Smooth muscle cell (in vitro differentiated cells): ENCODE results near the gene RIMS3. TPM values are rescaled to one million over a fixed set of nuclear protein-coding genes. Genes with fewer than 3 reads are reported as not detected.

Experiments
- DNase-seq: peaks from one replicate; lab custom pipeline; 2025; ENCODE audit not compliant: unreplicated experiment; lab: John Stamatoyannopoulos, UW
- H2AFZ ChIP-seq: fragments of 200-600 bp; sonication (generic); 2 replicates; pipeline ENCODE4 v1.6.0; 2016; ENCODE audit warnings: antibody characterized with exemption, low read depth, mild to moderate bottlenecking
- H3F3A ChIP-seq: fragments of 200-600 bp; sonication (generic); 2 replicates; pipeline ENCODE4 v1.6.0; 2017; ENCODE audit warnings: antibody characterized with exemption, low read depth
- H3K27ac ChIP-seq: fragments of 200-600 bp; sonication (generic); 2 replicates; pipeline ENCODE4 v1.5.1; 2016; ENCODE audit warnings: low read depth, mild to moderate bottlenecking
- H3K27me3 ChIP-seq: fragments of 200-600 bp; sonication (generic); 2 replicates; pipeline ENCODE4 v1.6.1; 2016; ENCODE audit warnings: low read depth, mild to moderate bottlenecking
- H3K36me3 ChIP-seq: fragments of 200-600 bp; sonication (generic); 2 replicates; pipeline ENCODE4 v1.5.1; 2016; ENCODE audit warnings: low read depth
- H3K4me1 ChIP-seq: fragments of 200-600 bp; sonication (generic); 2 replicates; pipeline ENCODE4 v1.5.1; 2016; ENCODE audit warnings: low read depth
- H3K4me2 ChIP-seq: fragments of 200-600 bp; sonication (generic); 2 replicates; pipeline ENCODE4 v1.6.0; 2016; ENCODE audit warnings: mild to moderate bottlenecking
- H3K4me3 ChIP-seq: fragments of 200-600 bp; sonication (generic); 2 replicates; pipeline ENCODE4 v1.5.1; 2016; ENCODE audit warnings: mild to moderate bottlenecking
- H3K79me2 ChIP-seq: fragments of 200-600 bp; sonication (generic); 2 replicates; pipeline ENCODE4 v1.6.0; 2016; ENCODE audit warnings: low read depth, mild to moderate bottlenecking
- H3K9ac ChIP-seq: fragments of 200-600 bp; sonication (generic); 2 replicates; pipeline ENCODE4 v1.6.0; 2016; ENCODE audit warnings: low read depth
- H3K9me3 ChIP-seq: fragments of 200-600 bp; sonication (generic); replicated peaks from 2 replicates; pipeline ENCODE4 v1.5.1; 2016; ENCODE audit warnings: low read depth
- H4K20me1 ChIP-seq: fragments of 200-600 bp; sonication (generic); 2 replicates; pipeline ENCODE4 v1.6.0; 2016; ENCODE audit warnings: low read depth
- CTCF ChIP-seq: fragments of 200-600 bp; sonication (generic); IDR thresholded peaks from 2 replicates; pipeline ENCODE4 v1.5.1; 2017; ENCODE audit warnings: borderline replicate concordance, mild to moderate bottlenecking, antibody characterized with exemption; ENCODE audit not compliant: insufficient read depth, poor library complexity, severe bottlenecking
- WGBS: methylation state at CpG from one replicate; pipeline ENCODE4 v1.1.7; 2016; ENCODE audit warnings: low lambda C conversion rate; 5-methylcytosine and 5-hydroxymethylcytosine counted together
- polyA plus RNA-seq: library from polyadenylated mRNA; unstranded; fragments of >200 nt; fragmentation: Nextera tagmentation; extraction: Ambion mirVana; gene quantifications from 2 replicates; pipeline ENCODE4 v1.2.1, GENCODE V29; 2016
- total RNA-seq: library from RNA; depleted of rRNA; stranded (reverse); fragments of >200 nt; gene quantifications from 2 replicates; pipeline ENCODE4 v1.2.3, GENCODE V29; 2014

The RIMS3 gene
- total and polyA plus RNA-seq, 2 experiments from 2014 or later = 0.33 to 2.6 TPM

GRCh38 chr1:40699787-40700186, 34.3 kb upstream of the RIMS3 start:
- no peak overlapping the region for H3K9ac ChIP-seq
- H3K9me3 ChIP-seq = no peaks in the 10 kb centered on the region
- peaks cover 94% of the 10 kb centered on the region for H3K79me2 ChIP-seq
- H3K27ac ChIP-seq = no peak overlapping the region
- no peak for DNase-seq
- WGBS = 96% methylated on average over 6 of the region's 6 CpGs
- H3K36me3 ChIP-seq = no peaks in the 10 kb centered on the region
- peaks cover 6% of the 10 kb centered on the region for H3K4me1 ChIP-seq
- no peaks in the 10 kb centered on the region for H3F3A ChIP-seq
- no peak overlapping the region for H3K4me2 ChIP-seq
- no peak overlapping the region for H2AFZ ChIP-seq
- no peak overlapping the region for H3K4me3 ChIP-seq
- no peak for TF ChIP-seq CTCF
- H3K27me3 ChIP-seq = no peaks in the 10 kb centered on the region
- peaks cover 75% of the 10 kb centered on the region for H4K20me1 ChIP-seq

- Histone ChIP-seq H3K9me3 (no peaks in the 10 kb centered on the region), H3K4me3 (no peak overlapping the region), H3K4me2 (no peak overlapping the region), H3K9ac (no peak overlapping the region), H4K20me1 (peaks cover 54% of the 10 kb centered on the region), H3F3A (no peaks in the 10 kb centered on the region), H3K79me2 (peaks cover 95% of the 10 kb centered on the region), H3K27ac (no peak overlapping the region), H3K4me1 (peaks cover 8% of the 10 kb centered on the region), H2AFZ (no peak overlapping the region), H3K36me3 (no peaks in the 10 kb centered on the region), H3K27me3 (no peaks in the 10 kb centered on the region)
- DNase-seq = no peak
- no peak for TF ChIP-seq CTCF
- 95% methylated on average over 5 of the region's 5 CpGs for WGBS
Observed at GRCh38 chr1:40697436-40697835, 32.0 kb upstream of the RIMS3 start.

GRCh38 chr1:40696294-40696693, 30.8 kb upstream of the RIMS3 start:
- no peaks in the 10 kb centered on the region for H3K9me3 ChIP-seq
- no peaks in the 10 kb centered on the region for H3K36me3 ChIP-seq
- H3K4me2 ChIP-seq = no peak overlapping the region
- no peak for TF ChIP-seq CTCF
- no peak overlapping the region for H2AFZ ChIP-seq
- H3K4me1 ChIP-seq = peaks cover 9% of the 10 kb centered on the region
- no peaks in the 10 kb centered on the region for H3F3A ChIP-seq
- 91% methylated on average over 4 of the region's 4 CpGs for WGBS
- DNase-seq = no peak
- no peaks in the 10 kb centered on the region for H3K27me3 ChIP-seq
- H4K20me1 ChIP-seq = peaks cover 46% of the 10 kb centered on the region
- H3K4me3 ChIP-seq = no peak overlapping the region
- no peak overlapping the region for H3K27ac ChIP-seq
- H3K79me2 ChIP-seq = peaks cover 87% of the 10 kb centered on the region
- no peak overlapping the region for H3K9ac ChIP-seq

- no peak overlapping the region for H3K4me2 ChIP-seq
- peaks cover 20% of the 10 kb centered on the region for H3K4me1 ChIP-seq
- no peaks in the 10 kb centered on the region for H3K36me3 ChIP-seq
- H4K20me1 ChIP-seq = peaks cover 48% of the 10 kb centered on the region
- no peak overlapping the region for H2AFZ ChIP-seq
- WGBS = 93% methylated on average over 2 of the region's 2 CpGs
- no peak for TF ChIP-seq CTCF
- no peak overlapping the region for H3K4me3 ChIP-seq
- H3K9me3 ChIP-seq = no peaks in the 10 kb centered on the region
- peaks cover 82% of the 10 kb centered on the region for H3K79me2 ChIP-seq
- H3K27me3 ChIP-seq = no peaks in the 10 kb centered on the region
- no peak overlapping the region for H3K27ac ChIP-seq
- no peak overlapping the region for H3K9ac ChIP-seq
- no peaks in the 10 kb centered on the region for H3F3A ChIP-seq
- no peak for DNase-seq
Observed at GRCh38 chr1:40694353-40694874, 28.9 kb upstream of the RIMS3 start.
